WI38 (cell line): ENCODE measurements around the gene INPP5K.

ENCODE experiments used
- H3K4me3 ChIP-seq: 2 replicates; pipeline ENCODE4 v1.5.1; 2011; ENCODE audit warnings: low read depth, mild to moderate bottlenecking, control low read depth, low read length
- TF ChIP-seq, protein P1 (sequence below): IDR thresholded peaks from 2 replicates; pipeline ENCODE4 v1.5.1; 2012; ENCODE audit warnings: low read depth, mild to moderate bottlenecking, control low read depth, low read length

The INPP5K gene

GRCh38 chr17:1553354-1554266 lies 37.2 kb upstream of the INPP5K start:
- H3K4me3 ChIP-seq = no peak overlapping the region
- TF ChIP-seq, protein P1, sequence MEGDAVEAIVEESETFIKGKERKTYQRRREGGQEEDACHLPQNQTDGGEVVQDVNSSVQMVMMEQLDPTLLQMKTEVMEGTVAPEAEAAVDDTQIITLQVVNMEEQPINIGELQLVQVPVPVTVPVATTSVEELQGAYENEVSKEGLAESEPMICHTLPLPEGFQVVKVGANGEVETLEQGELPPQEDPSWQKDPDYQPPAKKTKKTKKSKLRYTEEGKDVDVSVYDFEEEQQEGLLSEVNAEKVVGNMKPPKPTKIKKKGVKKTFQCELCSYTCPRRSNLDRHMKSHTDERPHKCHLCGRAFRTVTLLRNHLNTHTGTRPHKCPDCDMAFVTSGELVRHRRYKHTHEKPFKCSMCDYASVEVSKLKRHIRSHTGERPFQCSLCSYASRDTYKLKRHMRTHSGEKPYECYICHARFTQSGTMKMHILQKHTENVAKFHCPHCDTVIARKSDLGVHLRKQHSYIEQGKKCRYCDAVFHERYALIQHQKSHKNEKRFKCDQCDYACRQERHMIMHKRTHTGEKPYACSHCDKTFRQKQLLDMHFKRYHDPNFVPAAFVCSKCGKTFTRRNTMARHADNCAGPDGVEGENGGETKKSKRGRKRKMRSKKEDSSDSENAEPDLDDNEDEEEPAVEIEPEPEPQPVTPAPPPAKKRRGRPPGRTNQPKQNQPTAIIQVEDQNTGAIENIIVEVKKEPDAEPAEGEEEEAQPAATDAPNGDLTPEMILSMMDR = no peak

GRCh38 chr17:1552932-1553331 lies 36.5 kb upstream of the INPP5K start:
- H3K4me3 ChIP-seq = no peak overlapping the region
- TF ChIP-seq, protein P1 = no peak

DNA sequence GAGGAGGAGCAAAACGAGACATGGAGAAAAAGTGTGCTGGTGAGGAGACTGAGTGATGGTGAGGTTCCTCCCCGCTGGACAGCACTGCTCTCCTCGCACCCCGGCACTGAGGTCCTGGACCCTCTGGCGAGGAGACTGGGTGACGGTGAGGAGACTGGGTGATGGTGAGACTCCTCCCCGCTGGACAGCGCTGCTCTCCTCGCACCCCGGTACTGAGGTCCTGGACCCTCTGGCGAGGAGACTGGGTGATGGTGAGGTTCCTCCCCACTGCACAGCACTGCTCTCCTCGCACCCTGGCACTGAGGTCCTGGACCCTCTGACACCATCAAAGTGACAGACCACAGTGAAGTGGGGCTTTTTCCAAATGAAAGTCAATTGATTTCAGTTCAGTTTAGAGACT lies 35.3 kb upstream of the INPP5K start:
- TF ChIP-seq, protein P1 = no peak
- no peak overlapping the region for H3K4me3 ChIP-seq

- TF ChIP-seq, protein P1 = no peak
- no peak overlapping the region for H3K4me3 ChIP-seq
Observed at GRCh38 chr17:1548032-1548431, 31.6 kb upstream of the INPP5K start.

DNA sequence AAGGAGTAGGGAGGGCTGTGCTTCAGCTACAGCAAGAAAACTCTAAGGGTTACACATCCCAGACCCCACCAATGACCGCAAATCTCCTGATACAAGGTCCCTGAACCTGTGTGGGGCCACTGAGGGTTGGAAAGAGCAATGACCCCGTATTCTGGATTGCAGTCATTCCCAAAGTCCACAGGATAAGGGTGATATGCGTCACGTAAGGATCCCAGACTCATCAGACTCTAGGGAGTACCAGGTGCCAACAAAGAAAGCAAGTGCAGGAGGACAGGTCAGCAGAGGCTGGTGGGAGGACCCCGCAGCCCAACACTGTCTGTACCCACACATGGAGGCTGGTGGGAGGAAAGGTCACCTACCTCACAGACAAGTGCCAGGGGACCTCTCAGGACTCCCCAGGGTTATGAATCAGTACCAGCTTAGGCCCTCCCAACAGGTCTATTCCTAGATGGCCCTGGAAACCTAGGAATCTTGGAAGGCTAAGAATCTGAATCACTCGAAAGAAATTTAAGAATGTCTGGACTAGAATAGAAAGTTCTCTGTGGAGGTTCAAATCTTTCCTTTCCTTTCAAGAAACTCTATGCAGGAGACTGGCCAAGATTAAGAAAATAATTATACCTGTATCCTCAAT lies 30.0 kb upstream of the INPP5K start:
- no peak overlapping the region for H3K4me3 ChIP-seq
- TF ChIP-seq, protein P1 = no peak

DNA sequence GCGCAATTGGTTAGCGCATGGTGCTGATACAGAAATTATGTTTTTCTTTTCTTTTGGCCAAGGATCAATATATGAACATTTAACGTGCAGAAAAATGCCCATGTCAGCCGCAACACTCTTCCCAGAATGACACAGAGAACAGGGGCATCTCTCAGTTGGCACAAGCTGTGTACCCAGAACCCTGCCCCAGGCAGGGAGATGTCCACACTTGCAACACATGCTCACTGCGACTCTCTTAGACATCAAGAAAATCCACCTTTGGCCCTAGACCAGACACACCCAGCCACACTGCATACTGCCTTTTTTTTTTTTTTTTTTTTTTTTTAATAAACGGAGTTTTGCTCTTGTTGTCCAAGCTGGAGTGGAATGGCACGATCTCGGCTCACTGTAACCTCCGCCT lies 29.2 kb upstream of the INPP5K start:
- TF ChIP-seq, protein P1 = no peak
- H3K4me3 ChIP-seq = no peak overlapping the region

DNA sequence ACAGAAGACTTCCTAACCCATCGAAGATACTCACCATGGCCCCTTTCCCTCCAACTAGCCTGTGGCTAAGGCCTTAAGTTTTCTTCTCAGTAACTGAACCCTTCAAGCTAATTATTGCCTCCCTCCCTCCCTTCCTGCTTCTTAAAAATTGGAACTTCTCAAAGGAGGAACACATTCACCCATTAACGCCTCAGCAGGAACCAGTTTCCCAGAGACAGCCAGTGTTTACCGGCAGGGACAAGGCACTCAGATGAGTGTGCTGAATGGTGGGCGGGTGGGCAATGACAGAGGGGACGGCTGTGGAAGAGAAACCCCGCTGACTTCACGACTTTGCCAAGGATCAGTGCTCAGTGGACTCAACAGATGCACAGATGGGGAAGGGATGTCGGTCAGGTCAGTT lies 25.9 kb upstream of the INPP5K start:
- TF ChIP-seq, protein P1 = no peak
- no peak overlapping the region for H3K4me3 ChIP-seq
